Measurements from ENCODE around the gene MMP11. TPM values are rescaled to one million over a fixed set of nuclear protein-coding genes. Genes with fewer than 3 reads are reported as not detected.
A peak's percentile ranks its signal among the peaks of the same experiment; 100 is the strongest.

The MMP11 gene
- total and polyA plus RNA-seq, 2 of the 13 experiments (the other 11 are each of a cell fraction or from before 2014, with no cell fraction given), result 8.9 to 28.6 TPM

DNA sequence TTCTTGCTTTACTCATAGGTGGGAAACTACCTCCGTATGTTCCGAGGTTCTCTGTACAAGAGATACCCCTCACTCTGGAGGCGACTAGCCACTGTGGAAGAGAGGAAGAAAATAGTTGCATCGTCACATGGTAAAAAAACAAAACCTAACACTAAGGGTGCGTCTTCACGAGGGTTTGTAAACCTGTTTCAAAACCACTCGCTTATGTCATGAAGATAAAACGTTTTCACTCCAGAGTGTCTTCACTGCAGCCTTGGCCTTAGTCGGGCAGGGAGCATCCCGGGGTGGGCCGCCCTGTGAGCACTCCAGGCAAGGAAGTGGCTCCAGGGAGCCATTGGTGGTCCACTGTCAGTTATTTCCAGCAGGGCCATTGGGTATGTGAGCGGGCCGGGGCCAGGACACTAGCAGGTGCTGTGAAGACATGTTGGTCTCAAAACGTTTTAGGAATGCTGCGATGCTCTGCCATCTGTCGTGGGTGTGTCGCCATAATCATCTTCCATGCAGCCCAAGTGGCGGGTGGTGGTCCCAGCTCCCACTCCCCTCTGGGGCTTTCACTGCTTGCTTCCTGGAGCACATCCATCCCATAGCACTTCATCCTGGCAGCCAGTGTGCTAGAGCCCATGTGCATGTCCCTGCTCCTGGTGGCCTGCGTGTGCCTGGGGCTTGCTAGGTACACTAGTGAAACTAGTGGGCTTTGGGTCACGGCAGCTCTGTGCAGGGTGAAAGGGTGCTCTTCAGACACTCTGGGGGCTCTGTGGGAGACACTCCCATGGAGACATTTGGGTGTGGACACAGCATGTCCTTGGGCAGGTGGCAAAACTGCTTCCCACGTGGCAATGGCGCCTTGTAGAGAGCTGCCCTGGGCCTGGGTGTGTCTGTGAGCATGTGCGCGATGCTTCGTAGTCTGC lies 19.3 kb downstream of the MMP11 start:
- no peak for TF ChIP-seq ZNF550 (CRISPR knock-in tag; IDR thresholded peaks at IDR 0.05; ENCODE audit: borderline replicate concordance)
- TF ChIP-seq ZNF597 (CRISPR knock-in tag; IDR thresholded peaks at IDR 0.05), result no peak
- no peak for TF ChIP-seq ZBTB20 (CRISPR knock-in tag; IDR thresholded peaks at IDR 0.05; ENCODE audit: borderline replicate concordance, low read depth)
- no peak for TF ChIP-seq ARNTL (CRISPR knock-in tag; IDR thresholded peaks at IDR 0.05)
- no peak for TF ChIP-seq ZNF205 (CRISPR knock-in tag; IDR thresholded peaks at IDR 0.05)
- no peak for TF ChIP-seq ZNF598 (CRISPR knock-in tag; IDR thresholded peaks at IDR 0.05; ENCODE audit: borderline replicate concordance)
- 0 out of 2 replicates have a peak, but pooled peaks have one; percentile 37 for TF ChIP-seq ZNF891 (CRISPR knock-in tag; IDR thresholded peaks at IDR 0.05)
- TF ChIP-seq DBP (CRISPR knock-in tag; IDR thresholded peaks at IDR 0.05; ENCODE audit: not compliant biosample characterization), result no peak
- 0 out of 2 replicates have a peak, but pooled peaks have one; percentile 22 for TF ChIP-seq RBFOX2 (IDR thresholded peaks at IDR 0.05; ENCODE audit: low read depth, low read length)
- no peak for TF ChIP-seq SMARCE1 (IDR thresholded peaks at IDR 0.05; ENCODE audit: borderline replicate concordance)
- Histone ChIP-seq H3K27me3 (ENCODE audit: control insufficient read depth in 1 of 2, insufficient read depth in 2 of 2, low read length in 2 of 2) (no peaks in the 10 kb centered on the region), H3K4me2 (ENCODE audit: low read depth, low read length) (no peak overlapping the region), H3K79me2 (ENCODE audit: insufficient read depth, low read length) (peaks cover 54% of the 10 kb centered on the region), H3K36me3 (replicated peaks in 1 of 2; ENCODE audit: control insufficient read depth in 1 of 2, insufficient read depth in 2 of 2, low read length in 2 of 2) (peaks cover 14 to 48% of the 10 kb centered on the region in 2 experiments), H3K9me3 (ENCODE audit: low read length) (no peaks in the 10 kb centered on the region), H3K4me1 (ENCODE audit: insufficient read depth, low read length) (peaks cover 27% of the 10 kb centered on the region), H4K20me1 (ENCODE audit: insufficient read depth, low read length) (peaks cover 23% of the 10 kb centered on the region), H3K27ac (ENCODE audit: extremely low read length, insufficient read depth, low read length) (no peak overlapping the region), H3K9ac (ENCODE audit: insufficient read depth, low read depth, low read length) (no peak overlapping the region), H3K4me3 (replicated peaks in 1 of 3; ENCODE audit: insufficient read depth in 1 of 3, low read depth in 2 of 3, low read length in 3 of 3) (no peak overlapping the region), H2AFZ (ENCODE audit: low read length) (no peak overlapping the region)
- ATAC-seq (no peak), DNase-seq (ENCODE audit: low spot score) (no peak), FAIRE-seq (no peak)
- no TSS peak for BruUV-seq (replicated peaks)
- intact Hi-C loops (cut with micrococcal nuclease; ENCODE audit: unreplicated experiment) (no loop called here), in situ Hi-C loops (cut with HindIII; ENCODE audit: extremely low pct_ligation_motif_present, low pct_unique_long_range_greater_than_20kb) (no loop called here)
- ChIA-PET CTCF (ENCODE audit: low intra/inter-chr PET ratio, low total read pairs) (no interaction called here), POLR2A (interaction anchor here (1.4 kb wide), 1 partner anchor 18 kb away, joined by 5 read pairs; no protein-coding TSS in a partner anchor)
- WGBS (ENCODE audit: low lambda C conversion rate), result 98% methylated on average over 18 of the region's 25 CpGs
